A673 (cell line): ENCODE results near the gene PYROXD2. TPM values are rescaled to one million over a fixed set of nuclear protein-coding genes. Genes with fewer than 3 reads are reported as not detected.

Source experiments
- BruUV-seq: library from RNA; stranded (reverse); fragments of 400-500 nt; replicated peaks from 2 replicates; lab custom pipeline; 2021; lab: Mats Ljungman, UMichigan
- CTCF ChIA-PET: fragments of 300-600 bp; sonication (Branson Sonifier 250); formaldehyde crosslinking; loops from one replicate; lab custom pipeline; 2022; ENCODE audit warnings: antibody characterized with exemption; lab: Charles Lee
- POLR2A ChIA-PET: fragments of 300-600 bp; sonication (Branson Sonifier 250); formaldehyde crosslinking; loops from one replicate; lab custom pipeline; 2022; ENCODE audit warnings: antibody characterized with exemption; ENCODE audit not compliant: low non-redundant PET; lab: Charles Lee
- DNase-seq: peaks from one replicate; pipeline ENCODE4 v3.0.0-alpha.2; 2015; ENCODE audit warnings: low spot score
- H3K27ac ChIP-seq: fragments of 200-600 bp; sonication (generic); 2 replicates; pipeline ENCODE4 v1.5.1; 2016; ENCODE audit warnings: mixed run types, low read depth, mild to moderate bottlenecking, mixed read lengths, antibody characterized with exemption, low read length; ENCODE audit not compliant: poor library complexity, severe bottlenecking
- H3K27me3 ChIP-seq: fragments of 200-600 bp; sonication (generic); replicated peaks from 2 replicates; pipeline ENCODE4 v1.6.1; 2017; ENCODE audit warnings: mixed run types, low read depth, mild to moderate bottlenecking, mixed read lengths, antibody characterized with exemption, low read length; ENCODE audit not compliant: insufficient read depth, poor library complexity
- H3K36me3 ChIP-seq: fragments of 200-600 bp; sonication (generic); 2 replicates; pipeline ENCODE4 v1.6.1; 2016; ENCODE audit warnings: mixed run types, mild to moderate bottlenecking, mixed read lengths, antibody characterized with exemption, low read length; ENCODE audit not compliant: insufficient read depth, poor library complexity, severe bottlenecking
- H3K4me1 ChIP-seq: fragments of 200-600 bp; sonication (generic); 2 replicates; pipeline ENCODE4 v1.6.1; 2017; ENCODE audit warnings: mixed run types, mild to moderate bottlenecking, mixed read lengths, antibody characterized with exemption, low read length; ENCODE audit not compliant: insufficient read depth, poor library complexity, severe bottlenecking
- H3K4me3 ChIP-seq: fragments of 200-600 bp; sonication (generic); 2 replicates; pipeline ENCODE4 v1.5.1; 2016; ENCODE audit warnings: low read depth, mixed run types, mild to moderate bottlenecking, mixed read lengths, low read length; ENCODE audit not compliant: poor library complexity, severe bottlenecking
- H3K9me3 ChIP-seq: fragments of 200-600 bp; sonication (generic); 2 replicates; pipeline ENCODE4 v1.6.1; 2016; ENCODE audit warnings: mixed run types, low read depth, mild to moderate bottlenecking, mixed read lengths, antibody characterized with exemption, low read length; ENCODE audit not compliant: poor library complexity, severe bottlenecking
- CTCF ChIP-seq: fragments of 300-800, 200-600 bp; sonication (generic); conservative IDR thresholded peaks from 2 replicates; pipeline ENCODE4 v1.5.1; 2017; ENCODE audit warnings: low read depth, mild to moderate bottlenecking, antibody characterized with exemption, low read length, moderate library complexity, mixed read lengths
- EZH2 ChIP-seq: fragments of 200-600 bp; sonication (generic); IDR thresholded peaks from 2 replicates; pipeline ENCODE4 v1.6.1; 2017; ENCODE audit warnings: borderline replicate concordance, low read depth, mild to moderate bottlenecking, mixed read lengths, antibody characterized with exemption, low read length; ENCODE audit not compliant: poor library complexity, severe bottlenecking
- intact Hi-C: fragments of 100-400 bp; cut with micrococcal nuclease; formaldehyde crosslinking; loops from one replicate; pipeline ENCODE4 v1.10.0; 2022; ENCODE audit not compliant: unreplicated experiment
- total RNA-seq: library from RNA; stranded (reverse); gene quantifications from 2 replicates; pipeline ENCODE4 v1.2.3, GENCODE V29; 2021

PYROXD2 gene
- total RNA-seq, 1 experiment from 2014 or later, result 4.0 TPM

- Histone ChIP-seq H3K27ac (no peak overlapping the region), H3K4me1 (no peaks in the 10 kb centered on the region), H3K27me3 (peaks cover 21% of the 10 kb centered on the region), H3K4me3 (no peak overlapping the region), H3K36me3 (no peaks in the 10 kb centered on the region), H3K9me3 (no peaks in the 10 kb centered on the region)
- intact Hi-C loops, result no loop called here
- BruUV-seq, result no TSS peak
- POLR2A ChIA-PET, result no interaction called here
- CTCF ChIA-PET, result no interaction called here
- DNase-seq, result no peak
- TF ChIP-seq CTCF (no peak), EZH2 (no peak)
Observed at GRCh38 chr10:98377536-98377935, 37.4 kb downstream of the PYROXD2 start.

- POLR2A ChIA-PET, result no interaction called here
- no peak for DNase-seq
- no peak for TF ChIP-seq CTCF
- no peak for TF ChIP-seq EZH2
- Histone ChIP-seq H3K4me3 (no peak overlapping the region), H3K36me3 (no peaks in the 10 kb centered on the region), H3K27me3 (peaks cover 21% of the 10 kb centered on the region), H3K9me3 (no peaks in the 10 kb centered on the region), H3K4me1 (no peaks in the 10 kb centered on the region), H3K27ac (no peak overlapping the region)
- no TSS peak for BruUV-seq
- CTCF ChIA-PET, result no interaction called here
- intact Hi-C loops, result no loop called here
Observed at GRCh38 chr10:98377001-98377400, 38.0 kb downstream of the PYROXD2 start.

GRCh38 chr10:98376485-98376884, 38.5 kb downstream of the PYROXD2 start:
- H3K4me1 ChIP-seq, result no peaks in the 10 kb centered on the region
- BruUV-seq, result no TSS peak
- DNase-seq, result no peak
- peaks cover 21% of the 10 kb centered on the region for H3K27me3 ChIP-seq
- ChIA-PET CTCF (no interaction called here), POLR2A (no interaction called here)
- H3K4me3 ChIP-seq, result no peak overlapping the region
- H3K36me3 ChIP-seq, result no peaks in the 10 kb centered on the region
- H3K27ac ChIP-seq, result no peak overlapping the region
- H3K9me3 ChIP-seq, result no peaks in the 10 kb centered on the region
- TF ChIP-seq EZH2, result no peak
- no peak for TF ChIP-seq CTCF
- intact Hi-C loops, result no loop called here
